A204.1 (cell line): ENCODE data around the gene PIK3AP1.

ENCODE experiments used
- FAIRE-seq: peaks from 2 replicates; lab custom pipeline; 2012; peaks lifted over from hg19 to GRCh38; lab: Jason Lieb, UNC

PIK3AP1 gene

GRCh38 chr10:96608262-96608661 lies 112.1 kb downstream of the PIK3AP1 start:
- FAIRE-seq = no peak

GRCh38 chr10:96606946-96607345 lies 113.4 kb downstream of the PIK3AP1 start:
- no peak for FAIRE-seq

- no peak for FAIRE-seq
Measured at GRCh38 chr10:96606216-96606615, 114.1 kb downstream of the PIK3AP1 start.

DNA sequence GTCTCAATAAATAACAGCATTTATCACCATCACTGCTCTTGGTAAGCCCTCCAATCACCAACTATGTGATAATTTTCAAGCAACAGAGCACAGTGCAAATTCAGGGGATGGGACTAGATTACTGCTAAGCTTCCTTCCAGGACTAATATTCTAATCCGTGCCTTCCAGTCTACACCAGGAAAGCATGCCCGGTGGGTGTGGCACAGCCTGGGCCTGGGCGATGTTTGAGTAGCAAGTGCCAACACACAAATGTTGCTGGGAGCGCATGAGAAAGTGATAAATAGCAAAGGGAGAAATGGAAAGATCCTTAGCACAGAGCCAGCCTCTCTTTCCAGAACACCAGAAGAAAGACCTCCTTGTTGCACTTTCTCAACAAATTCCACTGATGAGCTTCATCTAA lies 120.0 kb downstream of the PIK3AP1 start:
- no peak for FAIRE-seq

DNA sequence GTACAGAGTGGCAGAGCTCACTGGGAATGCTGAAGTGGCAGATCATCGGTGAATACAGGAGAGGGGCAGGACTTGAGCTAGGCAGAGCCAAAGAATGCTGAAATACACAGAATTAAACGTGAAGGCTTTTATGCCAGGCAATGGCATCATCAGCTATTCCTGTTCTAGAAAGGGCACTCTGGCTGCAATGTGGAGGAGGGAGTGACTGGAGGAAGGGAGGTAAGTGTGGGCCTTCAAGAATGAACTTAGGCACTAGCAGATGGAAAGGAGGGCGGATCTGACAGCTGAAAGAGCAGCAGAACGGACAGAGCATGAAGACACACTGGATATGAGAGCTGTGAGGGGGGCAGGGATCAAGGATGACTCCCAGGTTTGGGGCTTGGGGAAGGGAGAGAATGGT lies 121.5 kb downstream of the PIK3AP1 start:
- no peak for FAIRE-seq

GRCh38 chr10:96596422-96597407 lies 123.6 kb downstream of the PIK3AP1 start:
- FAIRE-seq = no peak

DNA sequence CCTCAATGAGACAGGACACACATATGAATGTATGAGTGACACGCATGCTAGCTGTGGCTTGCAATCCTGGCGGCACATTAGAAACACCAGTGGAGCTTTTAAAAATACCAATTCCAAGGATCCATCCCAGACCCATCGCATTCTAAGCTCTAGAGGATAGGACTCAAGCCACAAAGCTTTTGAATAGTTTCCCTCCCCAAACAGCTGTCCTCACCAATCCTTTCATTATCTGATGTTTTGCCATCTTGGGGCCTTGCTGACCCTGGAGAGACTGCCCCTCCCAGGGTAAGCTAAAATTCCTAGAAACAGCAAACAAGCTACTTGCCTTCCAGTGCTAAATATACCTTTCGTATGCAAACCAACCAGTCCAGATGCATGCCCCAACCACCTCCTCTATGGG lies 124.6 kb downstream of the PIK3AP1 start:
- FAIRE-seq = no peak

GRCh38 chr10:96591946-96592345 lies 128.4 kb downstream of the PIK3AP1 start:
- FAIRE-seq = no peak

DNA sequence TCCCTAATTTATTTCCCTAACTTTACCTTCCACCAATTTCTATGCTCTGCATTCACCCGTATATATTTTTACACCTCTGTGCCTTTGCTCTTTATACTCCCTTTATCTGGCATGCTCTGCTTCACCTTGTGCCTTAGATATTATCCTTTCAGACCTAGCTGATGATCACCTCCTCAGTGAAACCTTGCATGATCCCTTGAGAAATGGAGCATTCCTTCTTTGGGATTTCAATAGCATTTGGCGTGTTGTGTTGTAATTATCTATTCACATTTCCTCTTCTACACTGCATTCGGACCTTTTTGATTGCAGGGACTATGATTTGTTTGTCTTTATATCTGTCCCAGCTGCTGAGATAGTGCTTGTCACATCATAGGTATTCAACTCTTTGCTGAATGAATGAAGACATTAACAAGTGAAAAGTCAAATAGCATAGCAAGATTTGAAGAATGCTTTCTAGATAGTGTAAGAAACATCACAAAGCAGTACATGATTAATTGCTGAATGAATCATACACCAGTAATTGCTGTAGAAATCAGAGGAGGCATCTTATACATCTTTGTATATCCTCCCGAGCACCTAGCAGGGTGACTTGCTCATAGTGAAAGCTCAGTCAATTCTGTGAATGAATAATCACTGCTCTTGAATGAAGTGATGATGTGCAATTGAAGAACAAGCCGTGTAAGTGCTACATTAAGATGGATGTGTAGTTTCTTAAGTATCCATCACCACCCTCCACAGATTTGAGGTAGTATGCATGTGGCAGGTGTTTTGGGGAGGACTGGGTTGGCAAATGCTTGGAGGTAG lies 131.5 kb downstream of the PIK3AP1 start:
- no peak for FAIRE-seq

- no peak for FAIRE-seq
Measured at GRCh38 chr10:96588060-96588554, 132.2 kb downstream of the PIK3AP1 start.

GRCh38 chr10:96587264-96588059 lies 132.9 kb downstream of the PIK3AP1 start:
- peak; percentile 78 for FAIRE-seq

DNA sequence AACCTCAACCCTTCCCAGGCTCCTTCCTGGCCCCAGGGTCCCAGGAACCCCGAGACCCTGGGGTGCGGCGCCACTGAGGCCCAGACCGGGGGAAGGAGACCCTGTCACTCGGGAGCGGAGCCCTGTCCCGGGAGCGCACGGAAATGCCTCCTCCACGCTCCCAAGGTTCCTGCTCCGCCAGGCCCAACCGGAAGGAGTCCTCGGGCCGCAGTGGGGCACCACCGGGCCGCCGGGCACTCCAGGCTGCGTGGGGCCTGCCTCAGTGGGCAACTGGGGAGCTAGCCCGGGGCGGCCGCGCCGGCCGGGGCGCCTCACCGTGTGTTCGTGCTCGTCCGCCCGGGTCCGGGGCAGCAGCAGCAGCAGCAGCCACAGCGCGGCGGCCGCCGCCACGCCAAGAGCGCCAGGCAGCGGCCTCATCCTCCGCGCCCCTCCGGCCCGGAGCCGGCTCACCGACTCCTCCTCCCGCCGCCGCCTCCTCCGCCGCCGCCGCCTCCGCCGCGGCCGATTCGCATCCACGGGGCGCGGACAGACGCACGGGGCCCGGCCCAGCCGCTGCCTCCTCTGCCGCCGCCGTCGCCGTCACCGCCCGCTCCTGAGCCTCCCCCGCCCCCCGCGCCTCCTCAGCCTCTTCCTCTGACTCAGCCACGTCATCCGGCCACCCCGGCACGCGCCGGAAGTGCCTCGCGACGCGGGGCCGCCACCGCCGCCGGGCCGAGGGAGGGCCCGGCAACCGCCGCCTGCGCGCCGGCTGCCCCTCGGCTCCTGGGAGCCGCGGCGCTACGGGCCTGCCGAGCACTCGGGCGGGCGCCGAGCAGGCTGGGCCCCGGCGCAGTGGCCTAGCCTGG lies 133.7 kb downstream of the PIK3AP1 start, which contains the start of gene TM9SF3:
Gene TM9SF3, minus strand, starts transcription at position 594 of the 845 bp plus-strand sequence. Its CDS starts 177 bp downstream, at position 417.
- no peak for FAIRE-seq

GRCh38 chr10:96585736-96586418 lies 134.4 kb downstream of the PIK3AP1 start:
- no peak for FAIRE-seq

- no peak for FAIRE-seq
Measured at GRCh38 chr10:96584474-96584873, 135.8 kb downstream of the PIK3AP1 start.

DNA sequence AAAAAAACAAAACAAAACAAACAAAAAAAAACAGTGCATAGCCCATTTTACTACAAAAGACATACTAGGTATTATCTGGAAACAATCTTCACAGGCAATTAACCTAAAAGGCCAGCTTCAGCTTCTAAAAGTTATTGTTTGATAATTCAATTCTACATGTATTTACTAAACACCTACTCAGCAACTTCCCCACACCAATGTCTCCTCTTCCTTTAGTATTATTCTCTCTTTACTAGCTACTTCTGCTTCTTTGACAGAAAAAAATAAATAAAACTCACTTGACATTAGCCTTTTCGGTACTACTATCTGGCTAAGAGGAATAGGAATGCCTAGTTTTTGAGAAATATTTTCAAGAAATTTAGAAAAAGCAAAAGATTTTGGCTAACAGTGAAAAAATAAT lies 136.3 kb downstream of the PIK3AP1 start:
- no peak for FAIRE-seq

- FAIRE-seq = peak; percentile 23
Measured at GRCh38 chr10:96579133-96579532, 141.2 kb downstream of the PIK3AP1 start.

- no peak for FAIRE-seq
Measured at GRCh38 chr10:96578633-96579032, 141.7 kb downstream of the PIK3AP1 start.

DNA sequence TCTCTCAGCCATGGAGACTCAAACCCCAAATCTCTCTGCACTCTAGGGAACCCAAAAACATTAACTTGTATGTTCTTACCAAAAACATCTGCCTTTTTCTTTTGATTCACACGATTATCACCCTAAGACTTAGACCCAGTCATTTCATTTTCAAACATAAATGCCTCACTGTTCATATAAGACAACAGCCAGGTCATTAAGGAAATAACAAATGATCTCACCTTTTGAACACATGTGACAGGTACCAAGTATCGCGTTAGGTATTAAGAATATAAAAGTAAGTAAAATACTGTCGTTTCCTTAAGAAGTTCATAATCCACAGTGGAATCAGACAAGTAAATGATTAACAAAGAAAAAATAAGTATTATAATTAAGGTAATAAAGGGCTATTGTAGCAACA lies 142.3 kb downstream of the PIK3AP1 start:
- peak; percentile 46 for FAIRE-seq

DNA sequence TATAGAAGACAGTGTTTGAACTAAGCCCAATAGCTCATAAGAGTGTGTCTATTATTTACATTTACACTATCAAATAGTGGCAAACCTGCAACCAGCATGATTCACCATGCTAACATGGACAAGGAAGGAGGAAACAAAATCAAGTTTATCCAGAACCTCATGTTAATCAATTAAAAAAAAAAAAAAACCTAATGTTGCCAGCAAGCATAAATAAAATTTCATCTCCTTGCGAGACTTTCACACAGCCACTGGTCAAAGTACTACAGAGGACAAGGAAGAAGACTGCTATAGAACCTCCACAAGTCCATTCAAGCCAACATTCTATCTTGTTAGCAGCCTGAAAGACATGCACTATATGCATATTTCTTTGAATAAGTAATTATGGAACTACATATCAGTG lies 143.2 kb downstream of the PIK3AP1 start:
- no peak for FAIRE-seq

DNA sequence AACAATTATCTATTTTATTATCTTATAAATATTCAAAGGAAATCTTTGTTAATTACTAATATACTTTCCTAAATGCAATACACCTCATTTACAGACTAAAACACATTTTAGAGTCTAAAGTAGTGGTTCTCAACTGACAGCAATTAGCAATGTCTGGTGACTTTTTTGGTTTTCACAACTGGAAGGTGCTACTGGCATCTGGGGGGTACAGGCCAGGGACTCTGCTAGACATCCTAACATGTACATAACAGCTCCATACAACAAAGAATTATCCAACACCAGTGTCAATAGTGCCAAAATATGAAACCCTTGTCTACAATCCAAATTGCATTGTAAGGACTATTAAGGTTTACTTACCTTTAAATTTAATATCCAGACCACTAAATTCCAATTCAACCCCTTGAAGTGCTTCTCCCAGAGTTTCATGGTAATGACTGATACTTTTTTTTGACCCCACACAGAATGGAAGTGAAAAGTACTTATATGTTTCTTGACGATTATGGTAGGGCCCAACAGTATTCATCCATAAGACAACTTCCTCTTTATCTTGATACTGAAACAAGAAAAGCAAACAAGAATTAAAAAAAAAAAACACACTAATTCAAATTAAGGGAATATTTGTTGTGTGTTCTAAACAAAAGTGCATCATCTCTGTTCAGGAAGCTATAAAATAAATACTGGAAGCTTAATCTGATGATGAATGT lies 143.9 kb downstream of the PIK3AP1 start:
- peak; percentile 32 for FAIRE-seq
